GM12872 (cell line): ENCODE data around the gene ADCY10.

ENCODE experiments used
- TF ChIP-seq, protein P1 (sequence below): IDR thresholded peaks from 3 replicates; pipeline ENCODE4 v1.5.1; 2011; ENCODE audit warnings: low read depth, mild to moderate bottlenecking, low read length, moderate library complexity; ENCODE audit not compliant: insufficient read depth

The ADCY10 gene

DNA sequence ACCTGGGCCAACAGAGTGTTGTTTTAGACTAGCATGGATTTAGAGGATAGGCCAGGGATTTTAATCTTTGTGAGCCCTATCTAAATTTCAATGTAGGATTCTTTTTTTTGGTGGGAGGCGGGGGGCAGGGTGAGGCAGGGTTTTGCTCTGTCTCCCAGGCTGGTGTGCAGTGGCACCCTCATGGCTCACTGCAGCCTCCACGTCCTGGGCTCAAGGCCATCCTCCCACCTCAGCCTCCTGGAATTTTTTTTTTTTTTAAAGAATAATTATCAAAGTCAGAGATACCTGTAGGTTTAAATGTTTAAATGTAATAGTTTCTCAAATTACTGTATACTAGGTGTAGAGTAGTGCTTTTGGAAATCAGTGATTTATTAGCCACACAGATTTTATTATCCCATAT lies 26.3 kb upstream of the ADCY10 start:
- TF ChIP-seq, protein P1, sequence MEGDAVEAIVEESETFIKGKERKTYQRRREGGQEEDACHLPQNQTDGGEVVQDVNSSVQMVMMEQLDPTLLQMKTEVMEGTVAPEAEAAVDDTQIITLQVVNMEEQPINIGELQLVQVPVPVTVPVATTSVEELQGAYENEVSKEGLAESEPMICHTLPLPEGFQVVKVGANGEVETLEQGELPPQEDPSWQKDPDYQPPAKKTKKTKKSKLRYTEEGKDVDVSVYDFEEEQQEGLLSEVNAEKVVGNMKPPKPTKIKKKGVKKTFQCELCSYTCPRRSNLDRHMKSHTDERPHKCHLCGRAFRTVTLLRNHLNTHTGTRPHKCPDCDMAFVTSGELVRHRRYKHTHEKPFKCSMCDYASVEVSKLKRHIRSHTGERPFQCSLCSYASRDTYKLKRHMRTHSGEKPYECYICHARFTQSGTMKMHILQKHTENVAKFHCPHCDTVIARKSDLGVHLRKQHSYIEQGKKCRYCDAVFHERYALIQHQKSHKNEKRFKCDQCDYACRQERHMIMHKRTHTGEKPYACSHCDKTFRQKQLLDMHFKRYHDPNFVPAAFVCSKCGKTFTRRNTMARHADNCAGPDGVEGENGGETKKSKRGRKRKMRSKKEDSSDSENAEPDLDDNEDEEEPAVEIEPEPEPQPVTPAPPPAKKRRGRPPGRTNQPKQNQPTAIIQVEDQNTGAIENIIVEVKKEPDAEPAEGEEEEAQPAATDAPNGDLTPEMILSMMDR = no peak

DNA sequence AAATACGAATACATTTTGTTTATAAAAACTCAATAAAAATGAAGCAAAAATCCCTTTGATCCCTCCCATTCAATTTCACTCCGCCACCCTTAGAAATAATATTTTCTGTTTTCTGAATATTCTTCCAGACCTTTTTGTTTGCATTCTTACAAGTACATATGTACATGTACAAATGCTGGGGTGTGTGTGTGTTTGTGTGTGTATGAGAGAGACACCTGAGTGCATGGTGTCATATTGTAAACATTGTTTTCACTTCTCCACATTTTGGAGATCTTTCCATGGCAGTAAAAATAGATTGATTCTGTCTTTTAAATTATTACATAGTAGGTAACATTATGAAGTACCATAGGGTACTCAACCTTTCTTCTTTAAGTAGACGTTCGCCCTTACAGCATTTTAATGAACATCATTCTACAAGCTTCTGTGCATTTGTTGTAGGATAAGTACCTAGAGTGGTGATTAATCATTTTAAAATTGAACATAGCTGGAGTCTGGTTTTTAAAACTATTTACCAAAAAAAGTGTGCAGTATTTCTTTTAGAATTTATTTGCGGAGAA lies 24.2 kb upstream of the ADCY10 start:
- TF ChIP-seq, protein P1 = no peak

DNA sequence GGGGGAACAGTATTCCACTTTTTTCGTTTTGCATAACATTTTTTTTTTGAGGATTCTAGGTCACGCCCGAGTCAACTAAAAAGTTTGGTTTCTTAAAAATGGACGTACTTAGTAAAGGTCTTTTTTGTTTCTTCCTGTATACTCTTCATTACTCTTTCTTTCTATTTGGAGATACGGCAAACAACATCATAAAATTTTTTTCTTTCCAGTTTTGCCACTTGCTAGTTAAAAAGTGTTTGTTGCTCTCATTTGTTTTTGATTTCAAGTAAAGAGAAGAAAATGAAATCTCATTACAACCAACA lies 23.7 kb upstream of the ADCY10 start:
- TF ChIP-seq, protein P1 = no peak

DNA sequence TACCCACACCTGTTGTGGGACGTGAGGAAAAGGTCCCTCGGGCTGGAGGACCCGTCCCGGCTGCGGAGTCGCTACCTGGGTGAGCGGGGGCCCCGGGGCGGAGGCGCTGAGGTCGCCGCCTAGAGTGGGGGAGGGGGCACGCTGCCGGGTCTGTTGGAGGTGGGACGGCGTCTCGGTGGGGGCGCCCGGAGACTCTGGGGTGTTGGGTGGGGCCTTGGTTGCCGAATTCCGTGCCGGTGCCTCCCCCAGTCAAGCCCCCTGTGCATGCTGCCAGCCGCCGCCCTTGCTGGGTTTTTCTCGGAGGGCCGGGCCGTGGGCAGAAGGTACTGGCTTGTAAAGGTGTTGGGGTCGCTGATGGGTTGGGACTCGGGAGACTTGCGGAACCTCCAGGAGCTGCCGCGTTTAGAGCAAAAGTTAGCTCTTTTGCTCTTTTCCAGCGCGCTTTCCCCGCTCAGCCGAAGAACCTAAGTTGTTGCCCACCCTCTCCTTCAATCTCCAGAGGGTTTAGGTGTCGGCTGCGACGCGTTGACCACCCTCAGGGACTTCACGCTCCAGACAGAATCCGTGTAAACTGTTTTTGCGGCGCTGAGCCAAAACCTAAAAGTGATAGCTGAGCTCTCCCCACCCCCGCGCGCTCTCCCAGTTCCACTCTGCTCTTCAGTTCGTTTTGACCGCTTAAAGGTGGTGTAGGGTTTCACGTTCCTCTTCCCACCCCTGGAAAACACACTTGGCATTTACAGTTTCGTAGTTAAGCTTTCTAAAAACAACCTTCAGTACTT lies 23.2 kb upstream of the ADCY10 start, which contains the start of gene MPC2:
Gene MPC2 (minus strand): TSS at position 143 of the 779 bp plus-strand sequence. CDS start 1,231 bp downstream, outside the sequence.
- TF ChIP-seq, protein P1 = no peak

DNA sequence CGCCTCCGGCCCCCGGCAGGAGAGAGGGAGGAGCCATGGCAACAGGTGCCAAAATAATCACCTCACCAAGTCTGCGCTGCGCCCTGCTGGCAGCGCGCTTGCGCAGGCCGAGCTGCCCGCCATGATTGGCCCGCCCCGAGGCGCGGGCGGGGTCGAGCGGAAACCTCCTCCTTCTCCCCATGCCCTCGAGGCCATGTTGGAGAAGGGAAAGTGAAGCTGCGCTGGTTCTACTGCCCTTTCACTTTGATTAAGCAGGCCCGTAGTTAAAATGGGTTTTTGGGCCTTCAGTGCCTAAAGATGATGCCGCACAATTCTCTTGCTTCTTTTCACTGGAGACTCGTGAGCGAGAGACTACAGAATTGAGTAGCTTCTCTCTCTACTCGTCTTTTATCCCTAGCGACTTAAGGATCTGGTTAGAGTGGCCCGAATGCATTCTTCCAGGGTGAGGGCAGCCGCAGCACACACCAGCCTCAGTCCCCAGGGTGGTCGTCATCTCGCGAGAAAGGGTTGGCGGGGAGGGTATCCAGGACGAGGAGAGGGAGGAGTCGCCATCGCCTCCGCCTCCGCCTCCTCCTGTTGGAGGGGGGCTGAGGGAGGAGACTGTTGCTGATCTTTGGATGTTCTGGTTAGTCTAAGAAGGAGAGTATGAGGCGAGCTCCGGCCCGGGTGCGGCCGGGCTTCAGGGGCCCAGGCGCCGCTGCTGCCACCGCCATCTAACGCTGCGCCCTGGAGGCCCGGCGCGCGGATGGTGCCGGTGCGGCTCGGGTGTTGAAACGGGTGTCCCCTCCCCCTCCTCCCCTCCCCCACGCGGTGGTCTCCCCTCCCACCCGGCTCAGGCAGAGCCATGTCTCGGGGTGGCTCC lies 22.4 kb upstream of the ADCY10 start, which contains the start of gene DCAF6:
Gene DCAF6 (plus strand): TSS at position 616 of the 862 bp plus-strand sequence. CDS start 229 bp downstream, at position 845.
- TF ChIP-seq, protein P1 = no peak

DNA sequence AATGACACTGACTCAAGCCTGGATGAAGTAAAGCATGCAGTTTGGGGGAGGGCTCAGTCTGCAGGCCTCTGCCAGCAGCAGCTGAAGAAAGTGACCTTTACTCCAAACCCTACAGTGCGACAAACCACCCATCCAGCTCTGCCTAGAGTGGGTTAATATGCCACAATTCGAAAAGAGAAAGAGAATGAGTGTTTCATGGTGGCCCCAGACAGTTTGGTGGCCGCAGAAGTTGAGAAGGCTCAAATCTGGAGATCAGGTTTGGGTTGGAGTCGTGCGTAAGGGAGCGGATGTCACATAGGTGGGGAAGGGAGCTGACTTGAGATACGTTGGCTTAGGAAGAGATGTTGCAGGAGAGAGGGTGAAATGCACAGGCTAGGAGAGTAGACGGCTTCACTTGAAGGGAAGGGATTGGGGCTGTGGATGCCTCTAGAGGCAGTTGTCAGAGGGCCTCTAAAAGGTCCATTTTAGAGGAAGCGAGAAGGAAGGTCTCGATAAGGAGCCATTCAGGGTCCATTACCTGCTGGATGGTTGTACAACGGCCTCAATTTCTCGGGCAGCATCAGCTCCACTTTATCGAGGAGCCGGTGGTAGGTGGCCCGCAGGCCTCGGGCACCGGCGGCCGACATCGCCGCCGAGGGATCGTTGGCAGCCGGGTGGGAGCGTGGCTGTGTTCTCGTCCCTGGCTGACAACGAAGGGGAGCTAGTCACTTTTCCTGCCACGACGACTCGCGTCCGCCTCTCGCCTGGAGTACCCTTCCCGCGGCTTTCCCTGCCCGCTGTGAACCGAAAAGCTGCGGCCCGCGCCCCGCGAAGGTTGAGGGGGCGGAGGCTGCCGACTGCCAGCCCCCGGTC lies 21.5 kb upstream of the ADCY10 start:
- TF ChIP-seq, protein P1 = 0 out of 3 replicates have a peak, but pooled peaks have one; percentile 21
